D341Med (cell line): ENCODE results near the gene FNDC3B.

Experiments used
- DNase-seq: peaks from one replicate; pipeline ENCODE4 v3.0.0; 2012; ENCODE audit warnings: low spot score

Gene FNDC3B

GRCh38 chr3:172115787-172116186 is 76.4 kb downstream of the FNDC3B start:
- DNase-seq = no peak

GRCh38 chr3:172118019-172118418 is 78.6 kb downstream of the FNDC3B start:
- DNase-seq = no peak

- DNase-seq = no peak
Measured at GRCh38 chr3:172119266-172119969, 80.0 kb downstream of the FNDC3B start.

GRCh38 chr3:172120912-172121311 is 81.5 kb downstream of the FNDC3B start:
- no peak for DNase-seq

- DNase-seq = no peak
Measured at GRCh38 chr3:172121981-172122380, 82.6 kb downstream of the FNDC3B start.

- DNase-seq = no peak
Measured at GRCh38 chr3:172124271-172124670, 84.9 kb downstream of the FNDC3B start.

- DNase-seq = no peak
Measured at GRCh38 chr3:172125053-172125452, 85.7 kb downstream of the FNDC3B start.

GRCh38 chr3:172125963-172126457 is 86.6 kb downstream of the FNDC3B start:
- no peak for DNase-seq

GRCh38 chr3:172126741-172127140 is 87.4 kb downstream of the FNDC3B start:
- DNase-seq = no peak

- DNase-seq = no peak
Measured at GRCh38 chr3:172127141-172127540, 87.8 kb downstream of the FNDC3B start.

- no peak for DNase-seq
Measured at GRCh38 chr3:172127929-172128580, 88.7 kb downstream of the FNDC3B start.

GRCh38 chr3:172128858-172129257 is 89.5 kb downstream of the FNDC3B start:
- no peak for DNase-seq

- DNase-seq = no peak
Measured at GRCh38 chr3:172129498-172129849, 90.1 kb downstream of the FNDC3B start.

GRCh38 chr3:172129850-172130716 is 90.7 kb downstream of the FNDC3B start:
- peak; percentile 37 for DNase-seq

GRCh38 chr3:172130717-172131050 is 91.3 kb downstream of the FNDC3B start:
- no peak for DNase-seq

GRCh38 chr3:172131746-172132145 is 92.4 kb downstream of the FNDC3B start:
- DNase-seq = no peak

- DNase-seq = no peak
Measured at GRCh38 chr3:172132159-172132586, 92.8 kb downstream of the FNDC3B start.

GRCh38 chr3:172132721-172133311 is 93.4 kb downstream of the FNDC3B start:
- DNase-seq = no peak

- no peak for DNase-seq
Measured at GRCh38 chr3:172133838-172134237, 94.5 kb downstream of the FNDC3B start.

- no peak for DNase-seq
Measured at GRCh38 chr3:172134352-172134751, 95.0 kb downstream of the FNDC3B start.

GRCh38 chr3:172135185-172135584 is 95.8 kb downstream of the FNDC3B start:
- no peak for DNase-seq

- no peak for DNase-seq
Measured at GRCh38 chr3:172135820-172136219, 96.4 kb downstream of the FNDC3B start.
